Dendritic cell treated with granulocyte-macrophage colony-stimulating factor and Interleukin-4, amounts not matched to agents 40 ng/mL and 50 ng/mL, for 4 days (primary cell): Measurements from ENCODE around the gene PIGL.
"Not testable (repeated sequence)": the region's sequence is repeated elsewhere in the genome, so short reads cannot be mapped to it uniquely, and the experiment has no call there.

Experiments
- H3K27ac Mint-ChIP-seq: one replicate; pipeline ENCODE4 v1.8.0; 2022; ENCODE audit warnings: mild to moderate bottlenecking, mixed read lengths
- H3K27me3 Mint-ChIP-seq: one replicate; pipeline ENCODE4 v1.8.0; 2022; ENCODE audit warnings: mild to moderate bottlenecking, mixed read lengths
- H3K36me3 Mint-ChIP-seq: one replicate; pipeline ENCODE4 v1.8.0; 2022; ENCODE audit warnings: low read depth, mixed read lengths
- H3K4me1 Mint-ChIP-seq: one replicate; pipeline ENCODE4 v1.8.0; 2022; ENCODE audit warnings: low read depth, mixed read lengths
- H3K4me3 Mint-ChIP-seq: one replicate; pipeline ENCODE4 v1.8.0; 2022; ENCODE audit warnings: mild to moderate bottlenecking, moderate library complexity, mixed read lengths
- H3K9me3 Mint-ChIP-seq: one replicate; pipeline ENCODE4 v1.8.0; 2022; ENCODE audit warnings: mixed read lengths
- intact Hi-C: fragments of 100-400 bp; cut with micrococcal nuclease; formaldehyde crosslinking; loops from one replicate; pipeline ENCODE4 v1.15.0; 2022

PIGL gene

GRCh38 chr17:16217002-16217635 lies at the start of gene PIGL:
TSS of gene PIGL (plus strand) at chr17:16217210. CDS start at chr17:16217227, 17 bp downstream.
- H3K27ac Mint-ChIP-seq = peak within 1 kb of the TSS; percentile 90
- intact Hi-C loops = loop anchor here (5.0 kb wide), 1 partner anchor 70 kb away; no protein-coding TSS in a partner anchor
- peaks cover 24% of the 10 kb centered on the region for H3K36me3 Mint-ChIP-seq
- H3K4me1 Mint-ChIP-seq = peaks cover 36% of the 10 kb centered on the region
- no peaks in the 10 kb centered on the region for H3K27me3 Mint-ChIP-seq
- no peaks in the 10 kb centered on the region for H3K9me3 Mint-ChIP-seq
- H3K4me3 Mint-ChIP-seq = peak within 1 kb of the TSS; percentile 98

GRCh38 chr17:16171613-16172012 lies 45.4 kb upstream of the PIGL start:
- Mint-ChIP-seq H3K36me3 (peaks cover 62% of the 10 kb centered on the region), H3K27me3 (no peaks in the 10 kb centered on the region), H3K9me3 (no peaks in the 10 kb centered on the region), H3K27ac (no peak overlapping the region), H3K4me1 (no peaks in the 10 kb centered on the region), H3K4me3 (no peak overlapping the region)
- intact Hi-C loops = no loop called here

- Mint-ChIP-seq H3K4me3 (no peak overlapping the region), H3K9me3 (no peaks in the 10 kb centered on the region), H3K27me3 (no peaks in the 10 kb centered on the region), H3K27ac (no peak overlapping the region), H3K4me1 (peaks cover 12% of the 10 kb centered on the region), H3K36me3 (peaks cover 41% of the 10 kb centered on the region)
- intact Hi-C loops = no loop called here
Measured at GRCh38 chr17:16178836-16179235, 38.2 kb upstream of the PIGL start.

GRCh38 chr17:16181581-16181980 lies 35.4 kb upstream of the PIGL start:
- no peak overlapping the region for H3K4me3 Mint-ChIP-seq
- peaks cover 13% of the 10 kb centered on the region for H3K4me1 Mint-ChIP-seq
- H3K27me3 Mint-ChIP-seq = no peaks in the 10 kb centered on the region
- no peaks in the 10 kb centered on the region for H3K9me3 Mint-ChIP-seq
- H3K27ac Mint-ChIP-seq = no peak overlapping the region
- intact Hi-C loops = no loop called here
- H3K36me3 Mint-ChIP-seq = peaks cover 62% of the 10 kb centered on the region

- Mint-ChIP-seq H3K4me3 (no peak overlapping the region), H3K4me1 (peaks cover 5% of the 10 kb centered on the region), H3K36me3 (peaks cover 82% of the 10 kb centered on the region), H3K27me3 (no peaks in the 10 kb centered on the region), H3K27ac (no peak overlapping the region), H3K9me3 (no peaks in the 10 kb centered on the region)
- intact Hi-C loops = no loop called here
Measured at GRCh38 chr17:16187642-16188041, 29.4 kb upstream of the PIGL start.

- no peak overlapping the region for H3K4me3 Mint-ChIP-seq
- H3K27me3 Mint-ChIP-seq = no peaks in the 10 kb centered on the region
- no peaks in the 10 kb centered on the region for H3K4me1 Mint-ChIP-seq
- H3K27ac Mint-ChIP-seq = no peak overlapping the region
- intact Hi-C loops = no loop called here
- H3K9me3 Mint-ChIP-seq = no peaks in the 10 kb centered on the region
- H3K36me3 Mint-ChIP-seq = peaks cover 92% of the 10 kb centered on the region
Measured at GRCh38 chr17:16189791-16190348, 27.1 kb upstream of the PIGL start.

- no peaks in the 10 kb centered on the region for H3K27me3 Mint-ChIP-seq
- no peaks in the 10 kb centered on the region for H3K4me1 Mint-ChIP-seq
- no peak overlapping the region for H3K27ac Mint-ChIP-seq
- no peaks in the 10 kb centered on the region for H3K9me3 Mint-ChIP-seq
- H3K4me3 Mint-ChIP-seq = no peak overlapping the region
- peaks cover 89% of the 10 kb centered on the region for H3K36me3 Mint-ChIP-seq
- intact Hi-C loops = no loop called here
Measured at GRCh38 chr17:16190703-16191360, 26.2 kb upstream of the PIGL start.

- Mint-ChIP-seq H3K36me3 (peaks cover 83% of the 10 kb centered on the region), H3K4me3 (no peak overlapping the region), H3K27ac (no peak overlapping the region), H3K9me3 (no peaks in the 10 kb centered on the region), H3K27me3 (no peaks in the 10 kb centered on the region), H3K4me1 (no peaks in the 10 kb centered on the region)
- intact Hi-C loops = no loop called here
Measured at GRCh38 chr17:16191604-16192003, 25.4 kb upstream of the PIGL start.

- Mint-ChIP-seq H3K4me1 (peaks cover 11% of the 10 kb centered on the region), H3K36me3 (peaks cover 82% of the 10 kb centered on the region)
- H3K27me3 Mint-ChIP-seq, H3K9me3 Mint-ChIP-seq, intact Hi-C loops, H3K27ac Mint-ChIP-seq, H3K4me3 Mint-ChIP-seq: not testable (repeated sequence)
Measured at GRCh38 chr17:16194307-16194835, 22.6 kb upstream of the PIGL start.

GRCh38 chr17:16197276-16197675 lies 19.7 kb upstream of the PIGL start:
- H3K4me3 Mint-ChIP-seq = no peak overlapping the region
- H3K27ac Mint-ChIP-seq = no peak overlapping the region
- H3K27me3 Mint-ChIP-seq = no peaks in the 10 kb centered on the region
- peaks cover 54% of the 10 kb centered on the region for H3K36me3 Mint-ChIP-seq
- H3K4me1 Mint-ChIP-seq = peaks cover 24% of the 10 kb centered on the region
- intact Hi-C loops = no loop called here
- no peaks in the 10 kb centered on the region for H3K9me3 Mint-ChIP-seq

GRCh38 chr17:16199093-16199492 lies 17.9 kb upstream of the PIGL start:
- H3K27me3 Mint-ChIP-seq = no peaks in the 10 kb centered on the region
- H3K9me3 Mint-ChIP-seq = no peaks in the 10 kb centered on the region
- H3K4me1 Mint-ChIP-seq = peaks cover 35% of the 10 kb centered on the region
- intact Hi-C loops = no loop called here
- H3K27ac Mint-ChIP-seq = peak overlapping the region; percentile 69
- H3K36me3 Mint-ChIP-seq = peaks cover 36% of the 10 kb centered on the region
- H3K4me3 Mint-ChIP-seq = peak overlapping the region; percentile 17

GRCh38 chr17:16201693-16202131 lies 15.3 kb upstream of the PIGL start:
- H3K36me3 Mint-ChIP-seq = peaks cover 27% of the 10 kb centered on the region
- H3K9me3 Mint-ChIP-seq, H3K27me3 Mint-ChIP-seq, H3K27ac Mint-ChIP-seq, intact Hi-C loops, H3K4me3 Mint-ChIP-seq: not testable (repeated sequence)
- peaks cover 44% of the 10 kb centered on the region for H3K4me1 Mint-ChIP-seq

- peaks cover 16% of the 10 kb centered on the region for H3K36me3 Mint-ChIP-seq
- intact Hi-C loops, H3K4me3 Mint-ChIP-seq, H3K9me3 Mint-ChIP-seq, H3K27ac Mint-ChIP-seq, H3K27me3 Mint-ChIP-seq: not testable (repeated sequence)
- peaks cover 44% of the 10 kb centered on the region for H3K4me1 Mint-ChIP-seq
Measured at GRCh38 chr17:16202554-16203500, 14.2 kb upstream of the PIGL start.
